Fibroblast of lung (primary cell): Measurements from ENCODE around the gene ADM. TPM values are rescaled to one million over a fixed set of nuclear protein-coding genes. Genes with fewer than 3 reads are reported as not detected.

Experiments
- DNase-seq, 2 donors: peaks; one replicate each; pipeline versions ENCODE4 v3.0.0 to v3.0.0-alpha.2; 2010; ENCODE audit warnings: low read depth in 2 of 2
- H2AFZ ChIP-seq: 2 replicates; pipeline ENCODE4 v1.5.1; 2012; ENCODE audit warnings: low read length, control low read depth, inconsistent platforms
- H3K27ac ChIP-seq: 2 replicates; pipeline ENCODE4 v1.5.1; 2011; ENCODE audit warnings: low read length, control low read depth; ENCODE audit not compliant: insufficient read depth
- H3K27me3 ChIP-seq: 2 replicates; pipeline ENCODE4 v1.5.1; 2011; ENCODE audit warnings: mild to moderate bottlenecking, low read length; ENCODE audit not compliant: control insufficient read depth, insufficient read depth
- H3K36me3 ChIP-seq: 2 replicates; pipeline ENCODE4 v1.5.1; 2011; ENCODE audit warnings: low read length; ENCODE audit not compliant: control insufficient read depth, insufficient read depth
- H3K4me1 ChIP-seq: 2 replicates; pipeline ENCODE4 v1.5.1; 2011; ENCODE audit warnings: low read length; ENCODE audit not compliant: control insufficient read depth, insufficient read depth; ENCODE audit errors: extremely low read depth
- H3K4me2 ChIP-seq: 2 replicates; pipeline ENCODE4 v1.5.1; 2011; ENCODE audit warnings: low read length, control low read depth; ENCODE audit not compliant: insufficient read depth; ENCODE audit errors: extremely low read depth
- H3K4me3 ChIP-seq, 4 experiments: fragments of 200-600 bp in 1 of 4; sonication (generic) in 1 of 4; replicated peaks in 1 of 4; 2 replicates each; pipeline ENCODE4 v1.5.1; 2011 to 2016; ENCODE audit warnings: low read length in 4 of 4, low read depth in 3 of 4, mild to moderate bottlenecking in 3 of 4, control low read depth in 2 of 4, inconsistent platforms in 1 of 4, mixed read lengths in 1 of 4; ENCODE audit not compliant: insufficient read depth in 1 of 4; ENCODE audit errors: control extremely low read depth in 1 of 4
- H3K79me2 ChIP-seq: 2 replicates; pipeline ENCODE4 v1.5.1; 2012; ENCODE audit warnings: mild to moderate bottlenecking, low read length, inconsistent platforms; ENCODE audit not compliant: control insufficient read depth, insufficient read depth
- H3K9ac ChIP-seq: 2 replicates; pipeline ENCODE4 v1.5.1; 2011; ENCODE audit warnings: mild to moderate bottlenecking, low read length, control low read depth; ENCODE audit not compliant: insufficient read depth
- H3K9me3 ChIP-seq: 2 replicates; pipeline ENCODE4 v1.5.1; 2012; ENCODE audit warnings: low read depth, low read length; ENCODE audit not compliant: control insufficient read depth, insufficient read depth
- H4K20me1 ChIP-seq: 2 replicates; pipeline ENCODE4 v1.5.1; 2011; ENCODE audit warnings: low read length; ENCODE audit not compliant: control insufficient read depth, insufficient read depth; ENCODE audit errors: extremely low read depth
- EZH2 ChIP-seq: IDR thresholded peaks from 2 replicates; pipeline ENCODE4 v1.5.1; 2012; ENCODE audit warnings: low read length, control low read depth, mild to moderate bottlenecking; ENCODE audit errors: missing control alignments
- polyA plus RNA-seq, 2 donors: library from polyadenylated mRNA; depleted of rRNA in 1 of 2; stranded (reverse) in 1 of 2; unstranded in 1 of 2; fragments of >200 nt; gene quantifications; 2 replicates each; pipeline ENCODE4 v1.2.1, GENCODE V29; 2011 to 2012; ENCODE audit warnings: missing spikeins in 1 of 2
- total RNA-seq: library from RNA; depleted of rRNA; stranded (reverse); fragments of >200 nt; gene quantifications from 2 replicates; pipeline ENCODE4 v1.2.1, GENCODE V29; 2014
- TF ChIP-seq, protein P1 (sequence below), 2 donors: IDR thresholded peaks in 1 of 2; conservative IDR thresholded peaks in 1 of 2; 1 replicate in 1 of 2; 2 replicates in 1 of 2; pipeline ENCODE4 v1.5.1; 2011 to 2012; ENCODE audit warnings: low read length in 2 of 2, control low read depth in 1 of 2, inconsistent platforms in 1 of 2, low read depth in 1 of 2, mild to moderate bottlenecking in 1 of 2

ADM gene
- total and polyA plus RNA-seq, 2 donors (not counting 1 experiment from before 2014, with no cell fraction given) = 989 to 1,010 TPM

DNA sequence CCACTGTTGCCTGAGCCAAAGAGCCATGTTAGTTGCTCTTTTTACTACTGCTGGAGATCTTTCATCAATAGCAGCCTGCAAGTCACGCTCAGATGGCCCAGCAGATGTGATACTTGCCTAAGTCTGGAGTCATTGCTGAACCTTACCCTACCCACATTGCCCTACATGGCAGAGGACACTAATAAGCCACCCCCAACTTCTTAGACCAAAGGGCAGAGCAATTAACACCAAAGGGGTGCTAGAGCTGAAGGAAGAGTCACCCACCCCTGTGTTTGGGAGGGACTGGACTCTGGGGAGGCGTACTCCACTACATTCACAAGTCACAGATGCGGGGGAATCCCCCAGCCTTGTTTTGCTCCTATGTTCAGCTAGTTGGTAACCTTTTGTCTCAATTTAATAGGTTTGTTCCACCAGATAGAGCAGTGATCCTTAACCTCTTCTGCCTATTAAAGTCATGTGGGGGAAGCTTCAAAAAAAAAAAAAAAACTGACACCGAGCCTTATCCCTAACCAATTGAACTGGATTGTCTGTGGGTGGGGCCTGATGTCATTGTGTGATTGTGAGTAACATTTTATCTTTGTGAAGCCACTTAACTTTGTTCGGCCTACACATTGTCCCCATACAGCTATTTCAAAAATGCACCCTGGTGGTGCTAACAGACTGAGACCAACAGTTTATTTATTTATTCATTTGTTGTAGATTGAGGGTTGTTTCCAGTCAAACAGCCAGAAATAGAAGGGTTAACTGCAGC is 13.1 kb downstream of the ADM start:
- H3K36me3 ChIP-seq = no peaks in the 10 kb centered on the region
- H3K27ac ChIP-seq = no peak overlapping the region
- TF ChIP-seq EZH2 = no peak
- TF ChIP-seq, protein P1, sequence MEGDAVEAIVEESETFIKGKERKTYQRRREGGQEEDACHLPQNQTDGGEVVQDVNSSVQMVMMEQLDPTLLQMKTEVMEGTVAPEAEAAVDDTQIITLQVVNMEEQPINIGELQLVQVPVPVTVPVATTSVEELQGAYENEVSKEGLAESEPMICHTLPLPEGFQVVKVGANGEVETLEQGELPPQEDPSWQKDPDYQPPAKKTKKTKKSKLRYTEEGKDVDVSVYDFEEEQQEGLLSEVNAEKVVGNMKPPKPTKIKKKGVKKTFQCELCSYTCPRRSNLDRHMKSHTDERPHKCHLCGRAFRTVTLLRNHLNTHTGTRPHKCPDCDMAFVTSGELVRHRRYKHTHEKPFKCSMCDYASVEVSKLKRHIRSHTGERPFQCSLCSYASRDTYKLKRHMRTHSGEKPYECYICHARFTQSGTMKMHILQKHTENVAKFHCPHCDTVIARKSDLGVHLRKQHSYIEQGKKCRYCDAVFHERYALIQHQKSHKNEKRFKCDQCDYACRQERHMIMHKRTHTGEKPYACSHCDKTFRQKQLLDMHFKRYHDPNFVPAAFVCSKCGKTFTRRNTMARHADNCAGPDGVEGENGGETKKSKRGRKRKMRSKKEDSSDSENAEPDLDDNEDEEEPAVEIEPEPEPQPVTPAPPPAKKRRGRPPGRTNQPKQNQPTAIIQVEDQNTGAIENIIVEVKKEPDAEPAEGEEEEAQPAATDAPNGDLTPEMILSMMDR (conservative IDR thresholded peaks at IDR 0.05 in 1 of 2, IDR thresholded peaks at IDR 0.05 in 1 of 2; ENCODE audit: low read depth in 1 of 2, low read length in 2 of 2) = no peak
- no peaks in the 10 kb centered on the region for H3K79me2 ChIP-seq
- no peak overlapping the region for H3K4me2 ChIP-seq
- peaks cover 7% of the 10 kb centered on the region for H3K4me1 ChIP-seq
- H3K4me3 ChIP-seq = no peak overlapping the region
- H4K20me1 ChIP-seq = no peaks in the 10 kb centered on the region
- H3K9ac ChIP-seq = no peak overlapping the region
- no peak for DNase-seq
- no peak overlapping the region for H2AFZ ChIP-seq
- H3K27me3 ChIP-seq = no peaks in the 10 kb centered on the region
- H3K9me3 ChIP-seq = no peaks in the 10 kb centered on the region

DNA sequence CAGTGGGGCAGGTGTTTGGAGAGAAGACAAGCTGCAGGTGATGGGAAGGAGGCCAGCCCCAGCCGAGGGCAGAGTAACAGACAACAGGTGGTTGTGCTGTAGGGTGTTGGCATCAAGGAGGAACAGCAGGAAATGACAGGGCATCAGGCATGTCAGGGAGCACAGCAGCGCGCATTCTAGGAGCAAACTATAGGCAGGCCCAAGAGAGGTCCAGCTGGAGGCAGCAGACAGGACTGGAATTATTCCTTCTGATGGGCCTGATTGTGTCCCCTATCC is 13.6 kb downstream of the ADM start:
- H3K79me2 ChIP-seq = no peaks in the 10 kb centered on the region
- H3K4me3 ChIP-seq = no peak overlapping the region
- no peak for DNase-seq
- H3K27me3 ChIP-seq = no peaks in the 10 kb centered on the region
- H3K4me2 ChIP-seq = no peak overlapping the region
- H2AFZ ChIP-seq = no peak overlapping the region
- no peaks in the 10 kb centered on the region for H3K9me3 ChIP-seq
- H3K4me1 ChIP-seq = peaks cover 11% of the 10 kb centered on the region
- no peak overlapping the region for H3K27ac ChIP-seq
- TF ChIP-seq EZH2 = no peak
- no peaks in the 10 kb centered on the region for H3K36me3 ChIP-seq
- no peak overlapping the region for H3K9ac ChIP-seq
- H4K20me1 ChIP-seq = no peaks in the 10 kb centered on the region

DNA sequence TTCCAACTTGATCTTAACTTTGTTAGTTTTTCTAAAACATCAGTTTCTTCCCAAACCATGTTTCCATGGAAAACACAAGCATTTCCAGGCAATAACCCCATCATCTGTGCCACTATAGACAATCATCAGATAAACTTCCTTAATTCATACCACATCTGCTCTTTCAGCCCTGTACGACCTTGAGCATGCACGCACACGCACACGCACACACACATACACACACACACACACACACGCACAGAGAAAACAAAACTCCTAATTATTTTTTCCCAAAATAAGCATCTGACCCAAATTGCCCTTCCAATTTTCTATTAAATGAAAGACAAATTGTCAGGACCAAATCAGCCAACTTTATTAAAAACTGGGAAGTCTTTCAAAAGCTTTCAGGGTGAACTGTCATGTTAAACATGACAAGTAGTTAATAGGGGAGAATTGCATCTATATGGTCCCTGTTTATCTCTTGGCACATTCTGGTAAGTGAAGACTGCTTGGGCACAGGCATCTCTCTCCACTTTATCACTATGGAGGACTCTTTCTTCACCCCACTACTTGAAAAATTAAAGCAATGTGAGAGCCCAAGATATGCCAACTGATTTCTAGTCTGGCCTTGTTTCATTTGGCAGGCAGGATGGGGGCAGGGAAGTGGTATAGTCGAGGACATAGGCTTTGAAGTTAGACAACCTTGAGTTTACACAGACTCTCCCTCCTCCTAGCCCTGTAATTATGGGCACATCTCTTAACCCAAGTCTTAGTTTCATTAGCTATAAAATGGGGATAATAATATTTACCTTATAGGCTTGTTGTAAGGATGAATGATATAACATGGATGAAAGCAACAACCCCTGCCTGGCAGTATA is 15.1 kb downstream of the ADM start:
- Histone ChIP-seq H4K20me1 (no peaks in the 10 kb centered on the region), H3K4me2 (no peak overlapping the region), H3K9ac (no peak overlapping the region), H3K27ac (no peak overlapping the region), H3K36me3 (no peaks in the 10 kb centered on the region), H3K4me3 (no peak overlapping the region), H3K27me3 (no peaks in the 10 kb centered on the region), H3K79me2 (no peaks in the 10 kb centered on the region), H2AFZ (no peak overlapping the region), H3K9me3 (no peaks in the 10 kb centered on the region), H3K4me1 (peaks cover 26% of the 10 kb centered on the region)
- TF ChIP-seq EZH2 = no peak
- TF ChIP-seq, protein P1 (conservative IDR thresholded peaks at IDR 0.05 in 1 of 2, IDR thresholded peaks at IDR 0.05 in 1 of 2; ENCODE audit: low read depth in 1 of 2, low read length in 2 of 2) = no peak
- DNase-seq = no peak
